ENCODE data around the gene CABCOCO1. TPM values are rescaled to one million over a fixed set of nuclear protein-coding genes. Genes with fewer than 3 reads are reported as not detected.
"Not testable (repeated sequence)": the region's sequence is repeated elsewhere in the genome, so short reads cannot be mapped to it uniquely, and the experiment has no call there.

Gene CABCOCO1
- total and polyA plus RNA-seq, 2 of the 13 experiments (the other 11 are each of a cell fraction or from before 2014, with no cell fraction given) = not detected

DNA sequence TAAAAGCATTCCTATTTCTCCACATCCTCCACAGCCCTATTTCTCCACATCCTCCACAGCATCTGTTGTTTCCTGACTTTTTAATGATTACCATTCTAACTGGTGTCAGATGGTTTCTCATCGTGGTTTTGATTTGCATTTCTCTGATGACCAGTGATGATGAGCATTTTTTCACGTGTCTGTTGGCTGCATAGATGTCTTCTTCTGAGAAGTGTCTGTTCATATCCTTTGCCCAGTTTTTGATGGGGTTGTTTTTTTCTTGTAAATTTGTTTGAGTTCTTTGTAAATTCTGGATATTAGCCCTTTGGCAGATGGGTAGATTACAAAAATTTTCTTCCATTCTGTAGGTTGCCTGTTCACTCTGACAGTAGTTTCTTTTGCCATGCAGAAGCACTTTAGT is 49.4 kb downstream of the CABCOCO1 start:
- BruUV-seq (replicated peaks); H3K4me2 ChIP-seq (ENCODE audit: low read depth, low read length); H3K4me3 ChIP-seq (replicated peaks in 1 of 3; ENCODE audit: insufficient read depth in 1 of 3, low read depth in 2 of 3, low read length in 3 of 3); ATAC-seq; H3K27ac ChIP-seq (ENCODE audit: extremely low read length, insufficient read depth, low read length); POLR2A ChIA-PET; H3K27me3 ChIP-seq (ENCODE audit: control insufficient read depth in 1 of 2, insufficient read depth in 2 of 2, low read length in 2 of 2); H3K9me3 ChIP-seq (ENCODE audit: low read length); intact Hi-C loops (cut with micrococcal nuclease; ENCODE audit: unreplicated experiment); DNase-seq (ENCODE audit: low spot score); H3K4me1 ChIP-seq (ENCODE audit: insufficient read depth, low read length); H3K79me2 ChIP-seq (ENCODE audit: insufficient read depth, low read length); H4K20me1 ChIP-seq (ENCODE audit: insufficient read depth, low read length); FAIRE-seq; in situ Hi-C loops (cut with HindIII; ENCODE audit: extremely low pct_ligation_motif_present, low pct_unique_long_range_greater_than_20kb); CTCF ChIA-PET (ENCODE audit: low intra/inter-chr PET ratio, low total read pairs); H3K9ac ChIP-seq (ENCODE audit: insufficient read depth, low read depth, low read length); H3K36me3 ChIP-seq (replicated peaks in 1 of 2; ENCODE audit: control insufficient read depth in 1 of 2, insufficient read depth in 2 of 2, low read length in 2 of 2); H2AFZ ChIP-seq (ENCODE audit: low read length): not testable (repeated sequence)
- 0% methylated on average over 2 of the region's 2 CpGs for WGBS (ENCODE audit: low lambda C conversion rate)

DNA sequence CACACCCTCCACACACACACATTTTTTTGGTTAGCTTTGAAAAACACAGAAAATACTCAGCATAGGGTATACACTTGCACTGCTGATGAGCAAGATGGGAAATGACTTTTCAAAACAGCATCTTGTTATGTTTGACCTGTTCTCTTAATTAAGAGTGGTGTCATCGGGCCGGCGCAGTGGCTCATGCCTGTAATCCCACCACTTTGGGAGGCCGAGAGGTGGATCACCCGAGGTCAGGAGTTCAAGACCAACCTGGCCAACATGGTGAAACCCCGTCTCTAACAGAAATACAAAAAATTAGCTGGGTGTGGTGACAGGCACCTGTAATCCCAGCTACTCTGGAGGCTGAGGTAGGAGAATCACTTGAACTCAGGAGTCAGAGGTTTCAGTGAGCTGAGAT is 56.7 kb downstream of the CABCOCO1 start:
- intact Hi-C loops (cut with micrococcal nuclease; ENCODE audit: unreplicated experiment); H3K79me2 ChIP-seq (ENCODE audit: insufficient read depth, low read length); FAIRE-seq; H3K4me1 ChIP-seq (ENCODE audit: insufficient read depth, low read length); H3K36me3 ChIP-seq (replicated peaks in 1 of 2; ENCODE audit: control insufficient read depth in 1 of 2, insufficient read depth in 2 of 2, low read length in 2 of 2); DNase-seq (ENCODE audit: low spot score); H3K9me3 ChIP-seq (ENCODE audit: low read length); ATAC-seq; BruUV-seq (replicated peaks); H3K4me2 ChIP-seq (ENCODE audit: low read depth, low read length); H2AFZ ChIP-seq (ENCODE audit: low read length); H3K27ac ChIP-seq (ENCODE audit: extremely low read length, insufficient read depth, low read length); POLR2A ChIA-PET; H3K27me3 ChIP-seq (ENCODE audit: control insufficient read depth in 1 of 2, insufficient read depth in 2 of 2, low read length in 2 of 2); CTCF ChIA-PET (ENCODE audit: low intra/inter-chr PET ratio, low total read pairs); H4K20me1 ChIP-seq (ENCODE audit: insufficient read depth, low read length); H3K4me3 ChIP-seq (replicated peaks in 1 of 3; ENCODE audit: insufficient read depth in 1 of 3, low read depth in 2 of 3, low read length in 3 of 3); H3K9ac ChIP-seq (ENCODE audit: insufficient read depth, low read depth, low read length); in situ Hi-C loops (cut with HindIII; ENCODE audit: extremely low pct_ligation_motif_present, low pct_unique_long_range_greater_than_20kb): not testable (repeated sequence)
- WGBS (ENCODE audit: low lambda C conversion rate) = 48% methylated on average over 6 of the region's 6 CpGs

DNA sequence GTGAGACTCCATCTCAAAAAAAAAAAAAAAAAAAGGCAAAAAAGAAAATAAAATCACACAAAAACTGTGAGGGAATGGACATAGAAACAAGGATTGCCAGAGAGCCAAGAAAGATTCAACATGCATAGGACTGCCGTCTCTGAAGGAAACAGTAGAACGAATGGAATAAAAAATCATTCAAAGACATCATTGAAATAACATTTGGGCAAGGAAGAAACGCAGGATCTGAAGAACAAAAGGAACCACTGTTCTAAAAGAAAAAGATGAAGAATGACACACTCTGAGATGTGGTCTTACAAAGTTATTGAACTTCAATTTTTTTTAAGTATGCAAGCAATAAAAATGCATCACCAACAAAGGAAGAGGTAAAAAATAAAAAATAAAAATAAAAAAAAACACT is 57.2 kb downstream of the CABCOCO1 start:
- CTCF ChIA-PET (ENCODE audit: low intra/inter-chr PET ratio, low total read pairs) = no interaction called here
- POLR2A ChIA-PET = no interaction called here
- DNase-seq (ENCODE audit: low spot score) = no peak
- FAIRE-seq = no peak
- in situ Hi-C loops (cut with HindIII; ENCODE audit: extremely low pct_ligation_motif_present, low pct_unique_long_range_greater_than_20kb) (no loop called here), intact Hi-C loops (cut with micrococcal nuclease; ENCODE audit: unreplicated experiment) (no loop called here)
- no peak overlapping the region for H3K4me2 ChIP-seq (ENCODE audit: low read depth, low read length)
- no peak overlapping the region for H3K9ac ChIP-seq (ENCODE audit: insufficient read depth, low read depth, low read length)
- ATAC-seq = no peak
- H3K36me3 ChIP-seq (replicated peaks in 1 of 2; ENCODE audit: control insufficient read depth in 1 of 2, insufficient read depth in 2 of 2, low read length in 2 of 2) = no peaks in the 10 kb centered on the region
- no peaks in the 10 kb centered on the region for H3K27me3 ChIP-seq (ENCODE audit: control insufficient read depth in 1 of 2, insufficient read depth in 2 of 2, low read length in 2 of 2)
- no peak overlapping the region for H2AFZ ChIP-seq (ENCODE audit: low read length)
- 38% methylated on average over 3 of the region's 3 CpGs for WGBS (ENCODE audit: low lambda C conversion rate)
- no peaks in the 10 kb centered on the region for H3K9me3 ChIP-seq (ENCODE audit: low read length)
- no peak overlapping the region for H3K27ac ChIP-seq (ENCODE audit: extremely low read length, insufficient read depth, low read length)
- no peaks in the 10 kb centered on the region for H3K4me1 ChIP-seq (ENCODE audit: insufficient read depth, low read length)
- H3K79me2 ChIP-seq (ENCODE audit: insufficient read depth, low read length) = no peaks in the 10 kb centered on the region
- no peak overlapping the region for H3K4me3 ChIP-seq (replicated peaks in 1 of 3; ENCODE audit: insufficient read depth in 1 of 3, low read depth in 2 of 3, low read length in 3 of 3)
- H4K20me1 ChIP-seq (ENCODE audit: insufficient read depth, low read length) = no peaks in the 10 kb centered on the region
- BruUV-seq (replicated peaks) = no TSS peak
- TF ChIP-seq ZNF317 (CRISPR knock-in tag; IDR thresholded peaks at IDR 0.05) (no peak), ATF7-NPFF (CRISPR knock-in tag; IDR thresholded peaks at IDR 0.05; ENCODE audit: low read depth) (no peak), ZNF564 (CRISPR knock-in tag; IDR thresholded peaks at IDR 0.05) (no peak), LCORL (IDR thresholded peaks at IDR 0.05) (no peak), LCORL (CRISPR knock-in tag; IDR thresholded peaks at IDR 0.05) (no peak), RNF2 (conservative IDR thresholded peaks at IDR 0.05; ENCODE audit: low read depth) (no peak), FOXM1 (CRISPR knock-in tag; IDR thresholded peaks at IDR 0.05) (no peak)
- TF ChIP-seq, protein P1, sequence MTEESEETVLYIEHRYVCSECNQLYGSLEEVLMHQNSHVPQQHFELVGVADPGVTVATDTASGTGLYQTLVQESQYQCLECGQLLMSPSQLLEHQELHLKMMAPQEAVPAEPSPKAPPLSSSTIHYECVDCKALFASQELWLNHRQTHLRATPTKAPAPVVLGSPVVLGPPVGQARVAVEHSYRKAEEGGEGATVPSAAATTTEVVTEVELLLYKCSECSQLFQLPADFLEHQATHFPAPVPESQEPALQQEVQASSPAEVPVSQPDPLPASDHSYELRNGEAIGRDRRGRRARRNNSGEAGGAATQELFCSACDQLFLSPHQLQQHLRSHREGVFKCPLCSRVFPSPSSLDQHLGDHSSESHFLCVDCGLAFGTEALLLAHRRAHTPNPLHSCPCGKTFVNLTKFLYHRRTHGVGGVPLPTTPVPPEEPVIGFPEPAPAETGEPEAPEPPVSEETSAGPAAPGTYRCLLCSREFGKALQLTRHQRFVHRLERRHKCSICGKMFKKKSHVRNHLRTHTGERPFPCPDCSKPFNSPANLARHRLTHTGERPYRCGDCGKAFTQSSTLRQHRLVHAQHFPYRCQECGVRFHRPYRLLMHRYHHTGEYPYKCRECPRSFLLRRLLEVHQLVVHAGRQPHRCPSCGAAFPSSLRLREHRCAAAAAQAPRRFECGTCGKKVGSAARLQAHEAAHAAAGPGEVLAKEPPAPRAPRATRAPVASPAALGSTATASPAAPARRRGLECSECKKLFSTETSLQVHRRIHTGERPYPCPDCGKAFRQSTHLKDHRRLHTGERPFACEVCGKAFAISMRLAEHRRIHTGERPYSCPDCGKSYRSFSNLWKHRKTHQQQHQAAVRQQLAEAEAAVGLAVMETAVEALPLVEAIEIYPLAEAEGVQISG (CRISPR knock-in tag; IDR thresholded peaks at IDR 0.05) = no peak
- TF ChIP-seq, protein P2, sequence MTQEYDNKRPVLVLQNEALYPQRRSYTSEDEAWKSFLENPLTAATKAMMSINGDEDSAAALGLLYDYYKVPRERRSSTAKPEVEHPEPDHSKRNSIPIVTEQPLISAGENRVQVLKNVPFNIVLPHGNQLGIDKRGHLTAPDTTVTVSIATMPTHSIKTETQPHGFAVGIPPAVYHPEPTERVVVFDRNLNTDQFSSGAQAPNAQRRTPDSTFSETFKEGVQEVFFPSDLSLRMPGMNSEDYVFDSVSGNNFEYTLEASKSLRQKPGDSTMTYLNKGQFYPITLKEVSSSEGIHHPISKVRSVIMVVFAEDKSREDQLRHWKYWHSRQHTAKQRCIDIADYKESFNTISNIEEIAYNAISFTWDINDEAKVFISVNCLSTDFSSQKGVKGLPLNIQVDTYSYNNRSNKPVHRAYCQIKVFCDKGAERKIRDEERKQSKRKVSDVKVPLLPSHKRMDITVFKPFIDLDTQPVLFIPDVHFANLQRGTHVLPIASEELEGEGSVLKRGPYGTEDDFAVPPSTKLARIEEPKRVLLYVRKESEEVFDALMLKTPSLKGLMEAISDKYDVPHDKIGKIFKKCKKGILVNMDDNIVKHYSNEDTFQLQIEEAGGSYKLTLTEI (CRISPR knock-in tag; conservative IDR thresholded peaks at IDR 0.05) = no peak

All from HepG2 (cell line).